ENCODE data around the gene PDYN.

Gene PDYN

GRCh38 chr20:1934721-1935573 lies 58.9 kb downstream of the PDYN start:
- no peak for DNase-seq (ENCODE audit: low read depth)

DNA sequence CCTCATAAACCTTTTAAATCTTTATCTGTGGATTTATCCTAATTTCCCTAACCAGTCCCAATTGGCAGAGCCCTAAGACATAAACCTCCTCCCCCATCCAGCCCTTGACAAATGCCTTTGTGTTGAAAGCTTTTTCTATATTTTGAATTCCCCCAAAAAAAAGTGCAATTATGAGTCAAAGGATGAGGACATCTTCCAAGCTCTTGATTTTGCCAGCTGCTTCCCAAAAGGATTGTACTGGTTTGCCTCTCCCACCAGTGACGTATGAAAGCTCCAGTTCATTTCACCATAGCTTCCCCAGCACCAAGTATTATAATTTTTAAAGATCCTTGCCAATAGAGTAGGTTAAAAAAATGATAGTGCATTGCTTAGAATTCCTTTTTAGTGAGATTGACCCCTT lies 59.7 kb downstream of the PDYN start:
- DNase-seq (ENCODE audit: low read depth) = no peak

- no peak for DNase-seq (ENCODE audit: low read depth)
These were observed 60.4 kb downstream of the PDYN start for GRCh38 chr20:1933465-1933870.

GRCh38 chr20:1932971-1933370 lies 60.9 kb downstream of the PDYN start:
- DNase-seq (ENCODE audit: low read depth) = no peak

DNA sequence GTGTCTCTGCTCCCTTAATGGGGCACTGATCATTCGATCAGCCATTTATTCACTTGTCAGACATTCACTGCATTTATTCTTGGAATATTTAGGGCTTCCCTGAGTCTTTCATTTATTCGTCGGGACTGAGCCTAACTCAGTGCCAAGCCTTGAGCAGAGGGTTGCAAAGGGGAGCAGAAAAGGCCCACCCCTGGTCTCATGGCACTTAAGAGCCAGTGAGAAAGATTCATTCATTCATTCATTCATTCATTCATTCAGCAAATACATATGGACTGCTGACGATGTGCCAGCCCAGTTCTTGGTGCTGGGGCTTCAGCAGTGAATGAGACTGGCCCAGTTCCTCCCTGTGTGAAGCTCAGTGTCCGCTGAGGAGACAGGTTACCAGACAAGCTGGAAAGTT lies 62.0 kb downstream of the PDYN start:
- no peak for DNase-seq (ENCODE audit: low read depth)

DNA sequence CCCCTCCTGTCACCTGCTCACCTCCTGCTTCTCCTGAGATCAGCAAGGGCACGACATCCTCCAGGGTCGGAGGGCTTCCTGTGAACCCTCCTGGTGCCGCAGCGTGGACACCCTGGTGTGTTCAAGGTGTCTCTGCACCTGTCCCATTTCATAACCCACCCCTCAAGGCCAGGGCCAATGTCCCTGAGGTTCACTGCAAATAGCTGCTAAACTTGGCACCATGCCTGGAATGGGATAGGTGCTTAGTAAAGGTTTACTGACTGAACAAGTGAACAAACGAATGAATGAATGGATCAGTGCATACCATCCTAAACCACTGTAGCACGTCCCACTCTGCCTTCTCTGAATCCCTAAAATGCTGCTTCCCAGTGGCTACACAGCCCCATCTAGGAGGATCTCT lies 63.7 kb downstream of the PDYN start:
- DNase-seq (ENCODE audit: low read depth) = no peak

DNA sequence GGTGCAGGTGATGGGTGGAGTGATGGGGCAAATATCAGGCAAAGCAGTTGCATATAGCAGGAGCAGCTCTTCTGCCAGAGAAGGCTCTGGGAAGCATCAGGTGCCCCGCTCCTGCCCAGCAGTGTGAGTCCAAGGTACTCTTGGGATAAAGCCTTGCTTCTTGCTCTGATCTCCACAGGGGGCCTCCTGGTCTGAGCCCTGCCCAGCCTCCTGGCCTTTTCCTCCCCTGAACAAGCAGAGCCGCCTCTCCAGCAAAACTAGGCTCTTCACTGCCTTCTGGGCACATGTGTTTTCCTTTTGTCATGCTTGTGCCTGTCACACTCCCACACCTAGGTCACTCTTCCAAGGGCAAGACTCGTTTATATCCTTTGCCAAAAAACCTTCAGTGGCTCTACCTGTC lies 64.4 kb downstream of the PDYN start:
- no peak for DNase-seq (ENCODE audit: low read depth)

- DNase-seq (ENCODE audit: low read depth) = no peak
These were observed 65.1 kb downstream of the PDYN start for GRCh38 chr20:1928782-1929181.
